ENCODE results near the gene AP2A1. TPM values are rescaled to one million over a fixed set of nuclear protein-coding genes. Genes with fewer than 3 reads are reported as not detected.
A peak's percentile ranks its signal among the peaks of the same experiment; 100 is the strongest.

Gene AP2A1
- total RNA-seq, 1 experiment from 2014 or later, result 119 TPM

- TF ChIP-seq RORB (CRISPR knock-in tag; IDR thresholded peaks at IDR 0.05) (no peak), ELF4 (CRISPR knock-in tag; IDR thresholded peaks at IDR 0.05; ENCODE audit: low read depth) (no peak), E2F1 (CRISPR knock-in tag; IDR thresholded peaks at IDR 0.05) (no peak), TP53 (CRISPR knock-in tag; IDR thresholded peaks at IDR 0.05) (no peak), ZNF281 (CRISPR knock-in tag; IDR thresholded peaks at IDR 0.05) (no peak), NFE2L1 (CRISPR knock-in tag; IDR thresholded peaks at IDR 0.05) (no peak), FOXK1 (CRISPR knock-in tag; IDR thresholded peaks at IDR 0.05) (no peak), NR2C2 (CRISPR knock-in tag; IDR thresholded peaks at IDR 0.05) (no peak), JUN (CRISPR knock-in tag; IDR thresholded peaks at IDR 0.05) (no peak), ATF1 (CRISPR knock-in tag; IDR thresholded peaks at IDR 0.05) (no peak), SOX15 (CRISPR knock-in tag; IDR thresholded peaks at IDR 0.05) (no peak), ESRRA (CRISPR knock-in tag; IDR thresholded peaks at IDR 0.05; ENCODE audit: borderline replicate concordance) (no peak), FOXP4 (CRISPR knock-in tag; IDR thresholded peaks at IDR 0.05) (peak; percentile 71; the same call in 1 of the 2 replicates), TEAD4 (CRISPR knock-in tag; IDR thresholded peaks at IDR 0.05) (no peak), ATF3 (CRISPR knock-in tag; conservative IDR thresholded peaks at IDR 0.05) (no peak), ERG (CRISPR knock-in tag; IDR thresholded peaks at IDR 0.05) (no peak), ZNF512 (CRISPR knock-in tag; IDR thresholded peaks at IDR 0.05; ENCODE audit: borderline replicate concordance) (no peak), CREM (CRISPR knock-in tag; IDR thresholded peaks at IDR 0.05) (no peak), SMAD3 (CRISPR knock-in tag; IDR thresholded peaks at IDR 0.05; ENCODE audit: borderline replicate concordance) (no peak), ZBTB43 (CRISPR knock-in tag; IDR thresholded peaks at IDR 0.05) (no peak), TEAD1 (CRISPR knock-in tag; IDR thresholded peaks at IDR 0.05) (0 out of 2 replicates have a peak, but pooled peaks have one; percentile 39), CDX4 (CRISPR knock-in tag; IDR thresholded peaks at IDR 0.05; ENCODE audit: borderline replicate concordance) (no peak), ATF2 (CRISPR knock-in tag; IDR thresholded peaks at IDR 0.05; ENCODE audit: borderline replicate concordance, low read depth) (no peak), SP1 (CRISPR knock-in tag; conservative IDR thresholded peaks at IDR 0.05) (peak; percentile 87), USF1 (CRISPR knock-in tag; IDR thresholded peaks at IDR 0.05) (no peak)
These were observed 20.4 kb upstream of the AP2A1 start (continued) for GRCh38 chr19:49746206-49746958.
